ENCODE data around the gene KIF20A.
"Not testable (repeated sequence)": the region's sequence is repeated elsewhere in the genome, so short reads cannot be mapped to it uniquely, and the experiment has no call there.

KIF20A gene

GRCh38 chr5:138140268-138140667 is 38.6 kb upstream of the KIF20A start:
- Histone ChIP-seq H3K9me3 (ENCODE audit: severe bottlenecking) (no peaks in the 10 kb centered on the region), H3K27ac (no peak overlapping the region), H3K4me3 (ENCODE audit: low read depth, low read length) (no peak overlapping the region), H3K27me3 (ENCODE audit: insufficient read depth, low read depth, severe bottlenecking) (no peaks in the 10 kb centered on the region), H3K36me3 (no peaks in the 10 kb centered on the region; the same call in 1 of the 2 replicates)
- DNase-seq = no peak
- no peak for TF ChIP-seq CTCF (IDR thresholded peaks at IDR 0.05; ENCODE audit: low read depth, low read length)

- H3K4me3 ChIP-seq (ENCODE audit: low read depth, low read length) = no peak overlapping the region
- TF ChIP-seq CTCF (IDR thresholded peaks at IDR 0.05; ENCODE audit: low read depth, low read length) = no peak
- H3K27ac ChIP-seq = no peak overlapping the region
- DNase-seq = no peak
- no peaks in the 10 kb centered on the region for H3K9me3 ChIP-seq (ENCODE audit: severe bottlenecking)
- no peaks in the 10 kb centered on the region; the same call in 1 of the 2 replicates for H3K36me3 ChIP-seq
- no peaks in the 10 kb centered on the region for H3K27me3 ChIP-seq (ENCODE audit: insufficient read depth, low read depth, severe bottlenecking)
Measured at GRCh38 chr5:138141734-138142133, 37.2 kb upstream of the KIF20A start.

DNA sequence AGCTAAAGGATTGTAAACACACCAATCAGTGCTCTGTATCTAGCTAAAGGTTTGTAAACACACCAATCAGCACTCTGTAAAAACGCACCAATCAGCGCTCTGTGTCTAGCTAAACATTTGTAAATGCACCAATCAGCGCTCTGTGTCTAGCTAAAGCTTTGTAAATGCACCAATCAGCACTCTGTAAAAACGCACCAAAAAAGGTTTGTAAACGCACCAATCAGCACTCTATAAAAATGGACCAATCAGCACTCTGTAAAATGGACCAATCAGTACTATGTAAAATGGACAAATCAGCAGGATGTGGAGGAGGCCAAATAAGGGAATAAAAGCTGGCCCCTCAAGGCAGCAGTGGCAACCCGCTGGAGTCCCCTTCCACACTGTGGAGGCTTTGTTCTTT is 35.3 kb upstream of the KIF20A start:
- not testable (repeated sequence) for H3K36me3 ChIP-seq; H3K9me3 ChIP-seq (ENCODE audit: severe bottlenecking); H3K4me3 ChIP-seq (ENCODE audit: low read depth, low read length); H3K27ac ChIP-seq; DNase-seq; H3K27me3 ChIP-seq (ENCODE audit: insufficient read depth, low read depth, severe bottlenecking)

- Histone ChIP-seq H3K9me3 (ENCODE audit: severe bottlenecking) (no peaks in the 10 kb centered on the region), H3K27ac (no peak overlapping the region), H3K27me3 (ENCODE audit: insufficient read depth, low read depth, severe bottlenecking) (no peaks in the 10 kb centered on the region), H3K36me3 (no peaks in the 10 kb centered on the region), H3K4me3 (ENCODE audit: low read depth, low read length) (no peak overlapping the region)
- no peak for DNase-seq
- TF ChIP-seq CTCF (IDR thresholded peaks at IDR 0.05; ENCODE audit: low read depth, low read length) = no peak
Measured at GRCh38 chr5:138148811-138149210, 30.1 kb upstream of the KIF20A start.

DNA sequence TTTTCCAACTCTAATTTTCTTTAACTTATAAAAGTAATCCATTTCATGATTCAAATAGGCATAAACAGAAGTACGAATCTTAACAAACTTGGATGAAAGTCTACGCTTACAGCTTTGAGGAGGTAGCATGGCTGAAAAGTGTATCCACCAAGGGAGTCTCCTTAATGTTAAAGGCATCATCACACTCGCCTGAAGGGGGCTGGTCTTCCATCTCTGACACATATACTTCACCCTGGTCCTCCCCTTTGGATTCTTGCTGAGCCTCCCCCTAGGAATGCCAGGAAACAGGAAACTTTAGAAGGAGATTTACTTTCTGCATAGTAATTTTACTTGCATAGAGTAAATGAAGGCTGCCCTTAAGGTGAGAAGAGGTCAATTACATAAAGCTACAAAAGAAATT is 29.4 kb upstream of the KIF20A start:
- Histone ChIP-seq H3K9me3 (ENCODE audit: severe bottlenecking) (no peaks in the 10 kb centered on the region), H3K4me3 (ENCODE audit: low read depth, low read length) (no peak overlapping the region), H3K36me3 (no peaks in the 10 kb centered on the region), H3K27me3 (ENCODE audit: insufficient read depth, low read depth, severe bottlenecking) (no peaks in the 10 kb centered on the region), H3K27ac (no peak overlapping the region)
- no peak for TF ChIP-seq CTCF (IDR thresholded peaks at IDR 0.05; ENCODE audit: low read depth, low read length)
- no peak for DNase-seq

- peaks cover 50% of the 10 kb centered on the region for H3K36me3 ChIP-seq
- not testable (repeated sequence) for H3K27ac ChIP-seq; H3K4me3 ChIP-seq (ENCODE audit: low read depth, low read length); H3K9me3 ChIP-seq (ENCODE audit: severe bottlenecking); DNase-seq; H3K27me3 ChIP-seq (ENCODE audit: insufficient read depth, low read depth, severe bottlenecking)
Measured at GRCh38 chr5:138155977-138156376, 22.9 kb upstream of the KIF20A start.

DNA sequence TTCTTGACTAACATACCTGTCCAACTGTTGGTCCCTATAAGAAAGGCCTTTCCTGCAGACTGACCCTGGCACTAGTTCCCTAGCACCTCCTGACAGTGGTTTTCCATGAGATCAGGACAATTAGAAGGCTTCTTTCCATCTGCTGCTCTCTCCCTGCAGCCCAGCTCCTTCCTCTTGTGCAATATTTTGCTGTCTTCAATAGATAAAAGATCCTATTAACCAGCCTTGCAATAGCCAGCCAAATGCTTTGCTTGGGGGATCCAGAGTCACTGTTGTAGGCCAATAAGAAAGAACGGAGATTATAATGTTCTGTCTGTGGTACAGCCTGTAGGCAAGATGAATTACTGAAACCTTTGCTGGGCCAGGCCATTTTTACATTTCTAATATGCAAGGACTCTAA is 21.3 kb upstream of the KIF20A start:
- no peaks in the 10 kb centered on the region for H3K9me3 ChIP-seq (ENCODE audit: severe bottlenecking)
- no peak for TF ChIP-seq CTCF (IDR thresholded peaks at IDR 0.05; ENCODE audit: low read depth, low read length)
- no peaks in the 10 kb centered on the region for H3K27me3 ChIP-seq (ENCODE audit: insufficient read depth, low read depth, severe bottlenecking)
- no peak overlapping the region for H3K27ac ChIP-seq
- no peak overlapping the region for H3K4me3 ChIP-seq (ENCODE audit: low read depth, low read length)
- H3K36me3 ChIP-seq = peaks cover 66% of the 10 kb centered on the region
- DNase-seq = no peak

Data from WERI-Rb-1 (cell line).